Mesothelial cell of epicardium (in vitro differentiated cells): ENCODE data around the gene ATP8B2. TPM values are rescaled to one million over a fixed set of nuclear protein-coding genes. Genes with fewer than 3 reads are reported as not detected.
"Not testable (repeated sequence)": the region's sequence is repeated elsewhere in the genome, so short reads cannot be mapped to it uniquely, and the experiment has no call there.

ENCODE experiments used
- DNase-seq, 2 experiments: peaks; one replicate each; pipeline ENCODE4 v3.0.0; 2021; ENCODE audit warnings: low spot score in 2 of 2; ENCODE audit not compliant: unreplicated experiment in 2 of 2
- H3K27ac Mint-ChIP-seq: 2 replicates; pipeline ENCODE4 v1.8.0; 2021; ENCODE audit warnings: mixed read lengths
- H3K27me3 Mint-ChIP-seq: 2 replicates; pipeline ENCODE4 v1.8.0; 2021; ENCODE audit warnings: low read depth, mixed read lengths
- H3K36me3 Mint-ChIP-seq: 2 replicates; pipeline ENCODE4 v1.8.0; 2021; ENCODE audit warnings: mixed read lengths
- H3K4me1 Mint-ChIP-seq: 2 replicates; pipeline ENCODE4 v1.8.0; 2021; ENCODE audit warnings: mixed read lengths
- H3K4me3 Mint-ChIP-seq: 2 replicates; pipeline ENCODE4 v1.8.0; 2021; ENCODE audit warnings: mild to moderate bottlenecking, moderate library complexity, mixed read lengths
- H3K9me3 Mint-ChIP-seq: 2 replicates; pipeline ENCODE4 v1.8.0; 2021; ENCODE audit warnings: mixed read lengths
- CTCF ChIP-seq: fragments of 200-600 bp; sonication (generic); IDR thresholded peaks from one replicate; pipeline ENCODE4 v1.5.0; 2021; ENCODE audit warnings: antibody characterized with exemption; ENCODE audit not compliant: unreplicated experiment
- total RNA-seq: library from RNA; stranded (reverse); gene quantifications from 3 replicates; pipeline ENCODE4 v1.2.1, GENCODE V29; 2021

Gene ATP8B2
- total RNA-seq, 1 donor from 2014 or later = 38.6 TPM

DNA sequence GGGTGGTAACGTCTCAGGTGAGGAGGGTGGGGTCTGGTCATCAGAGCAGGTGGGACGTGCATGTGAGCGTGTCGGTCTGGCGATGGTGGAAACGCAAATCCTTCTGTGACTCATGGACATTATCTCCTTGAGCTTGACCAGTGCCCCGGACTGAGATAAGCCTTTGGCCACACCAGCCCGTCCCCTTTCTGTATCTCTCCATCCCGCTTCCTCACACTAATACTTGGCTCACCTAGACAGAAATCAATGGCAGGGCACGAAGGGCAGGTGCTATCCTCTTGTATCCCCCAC is 12.3 kb upstream of the ATP8B2 start:
- Mint-ChIP-seq H3K9me3 (peaks cover 23% of the 10 kb centered on the region), H3K4me1 (no peaks in the 10 kb centered on the region), H3K36me3 (no peaks in the 10 kb centered on the region), H3K4me3 (no peak overlapping the region), H3K27ac (no peak overlapping the region), H3K27me3 (peaks cover 19% of the 10 kb centered on the region)
- no peak for DNase-seq
- TF ChIP-seq CTCF = no peak

DNA sequence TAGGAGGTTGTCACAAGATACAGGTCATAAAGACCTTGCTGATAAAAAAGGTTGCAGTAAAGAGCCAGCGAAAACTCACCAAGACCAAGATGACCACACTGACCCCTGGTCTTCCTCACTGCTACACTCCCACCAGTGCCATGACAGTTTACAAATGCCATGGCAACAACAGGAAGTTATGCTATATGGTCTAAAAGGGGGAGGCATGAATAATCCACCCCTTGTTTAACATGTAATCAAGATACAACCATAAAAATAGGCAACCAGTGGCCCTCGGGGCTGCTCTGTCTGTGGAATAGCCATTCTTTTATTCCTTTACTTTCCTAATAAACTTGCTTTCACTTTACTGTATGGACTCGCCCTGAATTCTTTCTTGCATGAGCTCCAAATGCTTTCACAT is 11.1 kb upstream of the ATP8B2 start:
- Mint-ChIP-seq H3K27me3 (peaks cover 23% of the 10 kb centered on the region), H3K9me3 (peaks cover 20% of the 10 kb centered on the region)
- H3K4me3 Mint-ChIP-seq, H3K4me1 Mint-ChIP-seq, H3K27ac Mint-ChIP-seq, DNase-seq, H3K36me3 Mint-ChIP-seq: not testable (repeated sequence)

DNA sequence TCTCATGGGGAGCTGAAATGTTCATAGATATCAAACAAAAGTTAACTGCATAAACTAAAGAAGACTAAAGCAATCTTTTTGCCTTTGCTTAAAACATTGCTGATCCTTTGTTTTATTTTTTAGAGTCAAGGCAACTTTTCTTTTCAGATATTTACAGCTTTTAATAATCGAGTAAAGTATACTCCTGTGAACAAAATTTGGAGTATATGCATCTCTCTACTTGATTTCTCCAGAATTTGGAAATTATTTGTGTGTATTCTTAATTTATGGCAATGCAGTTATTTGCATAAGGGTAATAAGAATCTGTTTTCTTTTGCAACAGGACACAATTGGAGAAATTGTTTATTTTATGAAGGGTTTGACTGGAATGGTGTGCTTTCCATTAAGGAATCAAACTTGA is 8.6 kb upstream of the ATP8B2 start:
- no peaks in the 10 kb centered on the region for H3K36me3 Mint-ChIP-seq
- no peak for DNase-seq
- peaks cover 9% of the 10 kb centered on the region for H3K4me1 Mint-ChIP-seq
- H3K27ac Mint-ChIP-seq = no peak overlapping the region
- no peak overlapping the region for H3K4me3 Mint-ChIP-seq
- H3K9me3 Mint-ChIP-seq = peaks cover 20% of the 10 kb centered on the region
- peaks cover 23% of the 10 kb centered on the region for H3K27me3 Mint-ChIP-seq
- TF ChIP-seq CTCF = no peak

DNA sequence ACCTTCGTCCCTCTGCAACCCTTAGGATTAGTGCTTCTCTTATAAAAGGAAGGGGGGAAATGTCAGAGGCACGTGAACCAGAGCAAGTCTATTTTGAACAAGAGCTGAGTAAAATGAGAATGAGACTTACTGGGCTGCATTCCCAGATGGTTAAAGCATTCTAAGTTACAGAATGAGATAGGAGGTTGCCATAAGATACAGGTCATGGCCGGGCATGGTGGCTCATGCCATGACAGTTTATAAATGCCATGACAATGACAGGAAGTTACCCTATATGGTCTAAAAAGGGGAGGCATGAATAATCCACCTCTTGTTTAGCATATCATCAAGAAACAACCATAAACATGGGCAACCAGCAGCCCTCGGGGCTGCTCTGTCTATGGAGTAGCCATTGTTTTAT is 6.9 kb upstream of the ATP8B2 start:
- H3K36me3 Mint-ChIP-seq = no peaks in the 10 kb centered on the region
- peaks cover 20% of the 10 kb centered on the region for H3K9me3 Mint-ChIP-seq
- no peak overlapping the region for H3K4me3 Mint-ChIP-seq
- no peak overlapping the region for H3K27ac Mint-ChIP-seq
- no peak for DNase-seq
- TF ChIP-seq CTCF = no peak
- peaks cover 11% of the 10 kb centered on the region for H3K4me1 Mint-ChIP-seq
- peaks cover 21% of the 10 kb centered on the region for H3K27me3 Mint-ChIP-seq

- Mint-ChIP-seq H3K36me3 (no peaks in the 10 kb centered on the region), H3K9me3 (peaks cover 20% of the 10 kb centered on the region), H3K27ac (peak within 1 kb of the TSS; percentile 77), H3K27me3 (peaks cover 28% of the 10 kb centered on the region), H3K4me3 (peak within 1 kb of the TSS; percentile 3), H3K4me1 (peaks cover 17% of the 10 kb centered on the region)
- DNase-seq = no peak
- TF ChIP-seq CTCF = no peak
Measured at GRCh38 chr1:154320882-154321608, 4.3 kb upstream of the ATP8B2 start, which contains the start of gene AQP10. Gene AQP10, plus strand, starts transcription at chr1:154321093. Its CDS starts 63 bp downstream, at chr1:154321156.

DNA sequence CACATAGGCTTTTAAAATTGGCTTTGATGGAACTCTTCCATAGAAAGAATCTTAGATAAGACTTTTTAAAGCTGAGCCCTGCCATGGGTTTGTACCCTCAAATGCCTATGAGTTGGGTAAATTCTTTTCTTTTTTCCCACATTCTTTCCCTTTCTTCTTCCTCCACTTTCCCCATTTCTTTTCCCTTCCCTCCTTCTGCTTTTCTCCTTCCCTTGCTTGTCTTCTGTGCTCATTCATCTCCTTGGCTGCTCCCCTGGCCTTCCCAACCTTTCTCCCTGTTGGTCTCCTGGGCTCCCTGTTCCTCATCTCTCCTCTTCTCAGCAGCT is 3.8 kb upstream of the ATP8B2 start:
- not testable (repeated sequence) for DNase-seq, H3K36me3 Mint-ChIP-seq, H3K27ac Mint-ChIP-seq, H3K4me3 Mint-ChIP-seq
- Mint-ChIP-seq H3K27me3 (peaks cover 28% of the 10 kb centered on the region), H3K4me1 (peaks cover 21% of the 10 kb centered on the region), H3K9me3 (peaks cover 17% of the 10 kb centered on the region)

DNA sequence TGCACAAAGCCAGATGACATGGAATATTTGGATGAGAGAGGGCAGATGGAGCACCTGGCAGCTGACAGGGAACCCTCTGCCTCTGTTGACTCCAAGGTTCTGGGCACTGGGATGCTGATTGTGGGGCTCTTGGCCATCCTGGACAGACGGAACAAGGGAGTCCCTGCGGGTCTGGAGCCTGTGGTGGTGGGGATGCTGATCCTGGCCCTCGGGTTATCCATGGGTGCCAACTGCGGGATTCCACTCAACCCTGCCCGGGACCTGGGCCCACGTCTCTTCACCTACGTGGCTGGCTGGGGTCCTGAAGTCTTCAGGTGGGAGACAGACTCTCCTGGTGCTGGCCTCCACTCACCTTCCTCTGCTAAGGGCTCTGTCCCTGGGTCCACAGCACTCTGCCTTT is 1.8 kb upstream of the ATP8B2 start:
- no peak overlapping the region for H3K27ac Mint-ChIP-seq
- no peaks in the 10 kb centered on the region for H3K9me3 Mint-ChIP-seq
- no peak for DNase-seq
- peaks cover 35% of the 10 kb centered on the region for H3K4me1 Mint-ChIP-seq
- peaks cover 19% of the 10 kb centered on the region for H3K27me3 Mint-ChIP-seq
- H3K4me3 Mint-ChIP-seq = no peak overlapping the region
- H3K36me3 Mint-ChIP-seq = no peaks in the 10 kb centered on the region
- no peak for TF ChIP-seq CTCF
